Fibroblast of skin of abdomen (primary cell): ENCODE results near the gene PET100.
A peak's percentile ranks its signal among the peaks of the same experiment; 100 is the strongest.

Source experiments
- DNase-seq: peaks from one replicate; pipeline ENCODE4 v3.0.0-alpha.2; 2013

Gene PET100

GRCh38 chr19:7654401-7654800 is 24.8 kb downstream of the PET100 start:
- no peak for DNase-seq

- no peak for DNase-seq
Measured at GRCh38 chr19:7655581-7655980, 26.0 kb downstream of the PET100 start.

- DNase-seq = no peak
Measured at GRCh38 chr19:7657131-7657751, 27.6 kb downstream of the PET100 start.

GRCh38 chr19:7658219-7658686 is 28.7 kb downstream of the PET100 start:
- DNase-seq = no peak

GRCh38 chr19:7661744-7662538 is 32.3 kb downstream of the PET100 start:
- no peak for DNase-seq

GRCh38 chr19:7662657-7663056 is 33.1 kb downstream of the PET100 start:
- DNase-seq = no peak

- DNase-seq = no peak
Measured at GRCh38 chr19:7663706-7664105, 34.1 kb downstream of the PET100 start.

GRCh38 chr19:7665076-7665475 is 35.5 kb downstream of the PET100 start:
- peak; percentile 65 for DNase-seq

- DNase-seq = no peak
Measured at GRCh38 chr19:7668842-7669241, 39.2 kb downstream of the PET100 start, which contains the start of gene RETN. Gene RETN, plus strand, starts transcription at chr19:7669049. Its CDS starts 278 bp downstream, at chr19:7669327.

GRCh38 chr19:7669641-7670040 is 40.0 kb downstream of the PET100 start:
- DNase-seq = no peak

- no peak for DNase-seq
Measured at GRCh38 chr19:7670150-7670783, 40.7 kb downstream of the PET100 start.

- no peak for DNase-seq
Measured at GRCh38 chr19:7670790-7671189, 41.2 kb downstream of the PET100 start.

GRCh38 chr19:7672522-7672921 is 42.9 kb downstream of the PET100 start:
- no peak for DNase-seq

- DNase-seq = peak; percentile 26
Measured at GRCh38 chr19:7674010-7675005, 44.7 kb downstream of the PET100 start.

- no peak for DNase-seq
Measured at GRCh38 chr19:7676376-7676775, 46.8 kb downstream of the PET100 start.

- no peak for DNase-seq
Measured at GRCh38 chr19:7676854-7677253, 47.3 kb downstream of the PET100 start, which contains the start of gene MCEMP1. Gene MCEMP1, plus strand, starts transcription at chr19:7677090. Its CDS starts 31 bp downstream, at chr19:7677121.

GRCh38 chr19:7677669-7678311 is 48.2 kb downstream of the PET100 start:
- DNase-seq = no peak

- no peak for DNase-seq
Measured at GRCh38 chr19:7678971-7679751, 49.6 kb downstream of the PET100 start.

GRCh38 chr19:7679771-7680605 is 50.4 kb downstream of the PET100 start:
- no peak for DNase-seq
